ENCODE data around the gene TENM4.

- TF ChIP-seq CTCF (IDR thresholded peaks at IDR 0.05; ENCODE audit: borderline replicate concordance, extremely low read depth, low read length, poor library complexity, severe bottlenecking) = no peak
- TF ChIP-seq EZH2 (IDR thresholded peaks at IDR 0.05; ENCODE audit: borderline replicate concordance, low read depth, low read length, severe bottlenecking) = no peak
These were observed 580.0 kb downstream of the TENM4 start for GRCh38 chr11:78860720-78861422.

Measured in DND-41 (cell line).